KOPT-K1 (cell line): ENCODE results near the gene MAN1B1.
A peak's percentile ranks its signal among the peaks of the same experiment; 100 is the strongest.

Experiments
- H3K27ac ChIP-seq: fragments of 200-600 bp; sonication (generic); 2 replicates; pipeline ENCODE4 v1.5.1; 2016; ENCODE audit warnings: antibody characterized with exemption, mild to moderate bottlenecking, low read depth, low read length; ENCODE audit not compliant: poor library complexity, severe bottlenecking
- H3K36me3 ChIP-seq: fragments of 200-600 bp; sonication (generic); 2 replicates; pipeline ENCODE4 v1.5.1; 2017; ENCODE audit warnings: antibody characterized with exemption, mild to moderate bottlenecking, low read length, moderate library complexity; ENCODE audit not compliant: insufficient read depth
- H3K9me3 ChIP-seq: fragments of 200-600 bp; sonication (generic); 2 replicates; pipeline ENCODE4 v1.5.1; 2017; ENCODE audit warnings: antibody characterized with exemption, low read length, mild to moderate bottlenecking; ENCODE audit not compliant: insufficient read depth, poor library complexity, severe bottlenecking

Gene MAN1B1

DNA sequence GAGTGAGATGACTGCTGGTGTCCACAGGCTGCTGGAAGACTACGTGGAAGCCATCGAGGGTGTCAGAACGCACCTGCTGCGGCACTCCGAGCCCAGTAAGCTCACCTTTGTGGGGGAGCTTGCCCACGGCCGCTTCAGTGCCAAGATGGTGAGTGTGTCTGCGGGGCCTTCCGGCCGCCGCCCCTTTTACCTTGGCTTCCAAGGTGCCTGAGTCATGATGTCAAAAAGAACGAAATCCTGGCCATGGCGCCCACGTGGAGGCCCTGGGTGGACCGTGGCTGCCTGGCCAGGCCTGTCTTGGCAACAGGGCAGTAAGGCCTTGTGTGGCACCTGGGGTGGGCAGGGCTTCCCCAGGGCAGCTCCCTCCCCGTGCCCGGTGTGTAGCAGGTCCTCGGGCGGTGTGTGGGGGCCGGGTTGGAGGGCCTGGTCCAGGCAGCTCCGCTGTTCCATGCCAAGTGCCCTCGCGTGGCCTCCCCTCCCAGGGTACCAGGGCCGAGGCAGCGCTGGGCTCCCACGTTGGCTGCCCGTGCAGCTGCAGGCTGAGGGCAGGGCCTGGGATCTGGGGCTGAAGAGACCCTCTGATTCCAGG lies 20.0 kb downstream of the MAN1B1 start:
- H3K36me3 ChIP-seq: peaks cover 89% of the 10 kb centered on the region
- peaks cover 17% of the 10 kb centered on the region for H3K9me3 ChIP-seq
- no peak overlapping the region for H3K27ac ChIP-seq

DNA sequence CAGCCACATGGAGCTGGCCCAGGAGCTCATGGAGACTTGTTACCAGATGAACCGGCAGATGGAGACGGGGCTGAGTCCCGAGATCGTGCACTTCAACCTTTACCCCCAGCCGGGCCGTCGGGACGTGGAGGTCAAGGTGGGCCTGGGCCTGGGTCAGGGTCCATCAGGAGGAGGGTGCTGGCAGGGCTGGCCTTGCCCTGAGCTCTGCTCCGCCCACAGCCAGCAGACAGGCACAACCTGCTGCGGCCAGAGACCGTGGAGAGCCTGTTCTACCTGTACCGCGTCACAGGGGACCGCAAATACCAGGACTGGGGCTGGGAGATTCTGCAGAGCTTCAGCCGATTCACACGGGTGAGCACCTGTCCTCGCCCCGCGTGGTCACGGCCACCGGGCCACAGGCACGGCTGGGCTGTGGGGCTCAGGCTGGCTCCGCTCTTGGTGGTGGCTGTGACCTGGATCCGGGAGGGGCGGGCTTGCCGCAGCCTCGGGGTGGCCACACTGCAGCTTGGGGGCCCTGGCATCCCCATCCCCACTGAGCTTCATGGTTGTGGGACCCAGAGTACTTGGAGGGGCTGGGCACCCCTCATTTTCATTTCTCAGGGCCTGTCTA lies 20.6 kb downstream of the MAN1B1 start:
- H3K9me3 ChIP-seq: peaks cover 10% of the 10 kb centered on the region
- peaks cover 89% of the 10 kb centered on the region for H3K36me3 ChIP-seq
- H3K27ac ChIP-seq: no peak overlapping the region

- H3K36me3 ChIP-seq: peaks cover 84% of the 10 kb centered on the region
- no peak overlapping the region for H3K27ac ChIP-seq
- peaks cover 5% of the 10 kb centered on the region for H3K9me3 ChIP-seq
These were observed 21.2 kb downstream of the MAN1B1 start for GRCh38 chr9:137107982-137108381.

DNA sequence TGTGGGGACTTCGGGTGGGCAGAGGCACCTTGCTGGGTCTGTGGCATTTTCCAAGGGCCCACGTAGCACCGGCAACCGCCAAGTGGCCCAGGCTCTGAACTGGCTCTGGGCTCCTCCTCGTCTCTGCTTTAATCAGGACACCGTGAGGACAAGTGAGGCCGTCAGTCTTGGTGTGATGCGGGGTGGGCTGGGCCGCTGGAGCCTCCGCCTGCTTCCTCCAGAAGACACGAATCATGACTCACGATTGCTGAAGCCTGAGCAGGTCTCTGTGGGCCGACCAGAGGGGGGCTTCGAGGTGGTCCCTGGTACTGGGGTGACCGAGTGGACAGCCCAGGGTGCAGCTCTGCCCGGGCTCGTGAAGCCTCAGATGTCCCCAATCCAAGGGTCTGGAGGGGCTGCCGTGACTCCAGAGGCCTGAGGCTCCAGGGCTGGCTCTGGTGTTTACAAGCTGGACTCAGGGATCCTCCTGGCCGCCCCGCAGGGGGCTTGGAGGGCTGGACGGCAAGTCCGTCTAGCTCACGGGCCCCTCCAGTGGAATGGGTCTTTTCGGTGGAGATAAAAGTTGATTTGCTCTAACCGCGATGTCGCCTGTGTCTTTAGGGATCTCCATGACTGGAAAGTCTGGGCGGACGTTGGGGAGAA lies 21.9 kb downstream of the MAN1B1 start:
- no peaks in the 10 kb centered on the region for H3K9me3 ChIP-seq
- H3K36me3 ChIP-seq: peaks cover 77% of the 10 kb centered on the region
- no peak overlapping the region for H3K27ac ChIP-seq

DNA sequence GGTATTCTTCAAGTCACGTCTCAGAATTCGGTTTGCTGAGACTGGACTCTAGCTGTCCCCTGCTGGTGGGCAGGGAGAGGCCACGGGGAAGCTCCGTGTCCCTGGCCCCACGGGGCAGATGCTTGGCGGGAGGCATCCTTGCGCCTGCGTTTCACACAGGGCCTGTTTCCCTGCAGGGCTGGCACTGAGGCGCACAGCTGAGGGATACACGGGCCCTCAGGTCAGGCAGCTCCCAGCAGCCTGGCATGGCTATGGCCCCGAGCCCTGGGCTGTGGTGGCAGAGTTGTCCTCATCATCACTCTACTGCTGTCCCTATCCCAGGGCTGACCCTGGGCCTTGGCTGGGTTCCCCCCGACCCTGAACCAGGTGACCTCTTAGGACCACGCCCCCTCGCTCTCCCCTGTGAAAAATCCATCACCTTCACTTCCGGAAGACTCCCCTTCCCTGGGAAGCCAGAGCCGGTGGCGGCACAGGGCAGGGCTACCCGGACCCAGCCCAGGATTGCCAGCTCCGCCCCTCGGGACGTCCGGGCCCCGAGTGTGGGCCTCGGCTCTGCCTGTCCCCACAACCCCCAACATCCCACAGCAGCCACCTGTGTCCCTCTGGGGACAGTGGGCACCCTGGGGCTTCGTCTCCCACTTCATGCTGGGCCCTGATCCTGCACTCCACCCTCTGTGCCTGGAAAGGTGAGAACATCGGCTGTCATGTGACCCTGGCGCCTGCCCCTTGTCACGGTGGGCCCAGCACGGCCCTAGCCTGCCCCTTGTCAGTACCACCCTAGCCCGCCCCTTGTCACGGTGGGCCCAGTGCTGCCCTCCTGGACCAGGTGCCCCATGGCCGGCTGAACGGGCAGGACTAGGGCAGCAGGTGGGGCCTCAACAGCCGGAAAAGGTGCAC lies 22.7 kb downstream of the MAN1B1 start:
- Histone ChIP-seq H3K36me3 (peaks cover 71% of the 10 kb centered on the region; the same call in 1 of the 2 replicates), H3K27ac (no peak overlapping the region), H3K9me3 (no peaks in the 10 kb centered on the region)

DNA sequence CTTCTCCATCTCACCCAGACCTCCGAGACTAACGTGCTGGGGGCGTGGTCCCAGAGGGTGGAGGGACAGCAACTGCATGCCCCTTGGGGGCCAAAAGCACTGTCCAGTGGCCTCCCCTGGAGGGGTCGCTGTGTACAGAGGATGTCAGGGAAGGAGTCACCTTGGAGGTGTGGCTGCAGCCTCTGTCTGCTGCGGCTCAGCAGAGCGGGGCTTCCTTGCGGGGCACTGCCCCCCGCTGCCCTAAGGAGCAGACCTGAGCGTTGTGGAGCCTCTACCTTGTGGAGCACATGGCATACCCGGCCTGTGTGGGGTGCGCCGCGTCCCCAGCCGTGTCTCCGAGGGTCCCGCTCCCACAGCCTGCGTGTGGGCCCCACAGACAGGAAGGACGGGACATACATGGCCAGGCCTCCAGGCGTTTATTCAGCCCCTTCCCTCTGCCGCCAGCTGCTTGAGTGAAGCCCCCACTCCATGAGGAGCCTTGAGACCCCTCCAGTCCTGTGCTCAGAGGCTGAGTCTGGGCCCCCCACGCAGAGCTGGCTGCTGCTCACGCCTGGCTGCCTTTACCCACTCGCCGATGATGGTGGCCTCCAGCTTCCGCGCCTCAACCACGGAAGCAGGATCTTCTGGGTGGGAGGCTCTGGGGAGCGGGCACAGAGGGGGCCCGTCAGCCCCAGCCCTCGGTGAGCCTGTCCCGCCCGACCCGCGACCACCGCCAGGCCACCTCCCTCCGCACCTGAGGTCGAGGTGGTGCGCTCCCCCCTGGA lies 23.5 kb downstream of the MAN1B1 start:
- no peak overlapping the region for H3K27ac ChIP-seq
- H3K36me3 ChIP-seq: peaks cover 65% of the 10 kb centered on the region; the same call in 1 of the 2 replicates
- H3K9me3 ChIP-seq: no peaks in the 10 kb centered on the region

- H3K36me3 ChIP-seq: peaks cover 58% of the 10 kb centered on the region; the same call in 1 of the 2 replicates
- H3K27ac ChIP-seq: no peak overlapping the region
- no peaks in the 10 kb centered on the region for H3K9me3 ChIP-seq
These were observed 24.4 kb downstream of the MAN1B1 start for GRCh38 chr9:137110911-137111787.

GRCh38 chr9:137111788-137112563 lies 25.2 kb downstream of the MAN1B1 start:
- peaks cover 52% of the 10 kb centered on the region; the same call in 1 of the 2 replicates for H3K36me3 ChIP-seq
- no peak overlapping the region for H3K27ac ChIP-seq
- no peaks in the 10 kb centered on the region for H3K9me3 ChIP-seq

- H3K27ac ChIP-seq: no peak overlapping the region
- peaks cover 44% of the 10 kb centered on the region; the same call in 1 of the 2 replicates for H3K36me3 ChIP-seq
- H3K9me3 ChIP-seq: no peaks in the 10 kb centered on the region
These were observed 26.0 kb downstream of the MAN1B1 start for GRCh38 chr9:137112564-137113384.

- Histone ChIP-seq H3K36me3 (peaks cover 37% of the 10 kb centered on the region; the same call in 1 of the 2 replicates), H3K9me3 (no peaks in the 10 kb centered on the region), H3K27ac (no peak overlapping the region)
These were observed 26.8 kb downstream of the MAN1B1 start for GRCh38 chr9:137113385-137114159.

DNA sequence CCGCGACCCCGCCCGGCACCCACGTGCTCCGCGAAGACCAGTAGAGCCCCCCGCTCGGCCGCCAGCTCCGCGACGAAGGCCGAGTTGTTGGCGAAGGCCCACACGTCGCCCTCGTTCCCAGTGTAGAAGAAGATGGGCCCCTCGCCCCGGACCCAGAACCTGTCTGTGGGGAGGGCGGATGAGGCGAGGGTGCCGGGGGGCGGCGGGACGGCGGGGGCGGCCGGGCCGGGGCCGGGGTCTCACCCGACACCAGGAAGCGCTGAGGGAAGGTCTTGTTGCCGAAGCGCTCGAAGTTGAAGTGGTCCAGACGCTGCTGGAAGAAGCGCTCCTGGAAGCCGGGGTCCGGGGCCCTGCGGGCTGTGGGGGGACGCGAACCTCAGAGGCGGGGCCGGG lies 27.4 kb downstream of the MAN1B1 start:
- H3K9me3 ChIP-seq: no peaks in the 10 kb centered on the region
- H3K36me3 ChIP-seq: peaks cover 30% of the 10 kb centered on the region; the same call in 1 of the 2 replicates
- H3K27ac ChIP-seq: peak overlapping the region; percentile 58
